ENCODE results near the gene KIAA0513. TPM values are rescaled to one million over a fixed set of nuclear protein-coding genes. Genes with fewer than 3 reads are reported as not detected.

Gene KIAA0513
- total RNA-seq, 4 donors from 2014 or later, result 14.8 to 43.4 (median 28.5) TPM

GRCh38 chr16:85092309-85092708 is 64.7 kb downstream of the KIAA0513 start:
- TF ChIP-seq CTCF (IDR thresholded peaks at IDR 0.05), result no peak
- Histone ChIP-seq H3K9me3 (no peaks in the 10 kb centered on the region), H3K4me1 (peaks cover 0 to 20% (median 0%) of the 10 kb centered on the region in 3 donors), H3K4me3 (no peak overlapping the region), H3K27ac (no peak overlapping the region), H3K27me3 (peaks cover 32% of the 10 kb centered on the region), H3K36me3 (peaks cover 0 to 24% of the 10 kb centered on the region in 2 donors)
- 84 to 100% methylated on average over 2 to 7 of the region's 9 CpGs for WGBS, 2 donors (ENCODE audit: low coverage in 1 of 2)
- ATAC-seq, result no peak

- peaks cover 0 to 20% (median 0%) of the 10 kb centered on the region in 3 donors for H3K4me1 ChIP-seq
- no peak for TF ChIP-seq EP300 (IDR thresholded peaks at IDR 0.05)
- no peak for TF ChIP-seq CTCF (IDR thresholded peaks at IDR 0.05)
- TF ChIP-seq POLR2AphosphoS5 (IDR thresholded peaks at IDR 0.05), result no peak
- no peak for TF ChIP-seq POLR2A (IDR thresholded peaks at IDR 0.05)
- H3K27ac ChIP-seq, result no peak overlapping the region
- H3K4me3 ChIP-seq, result no peak overlapping the region
- peaks cover 0 to 20% of the 10 kb centered on the region in 2 donors for H3K36me3 ChIP-seq
- ATAC-seq, result no peak
- H3K27me3 ChIP-seq, result peaks cover 38% of the 10 kb centered on the region
- 93% methylated on average over 2 of the region's 18 CpGs; no CpG with 5 or more reads in 1 of the 2 donors for WGBS, 2 donors (ENCODE audit: low coverage in 1 of 2)
- H3K9me3 ChIP-seq, result no peaks in the 10 kb centered on the region
Measured at GRCh38 chr16:85092851-85093250, 65.3 kb downstream of the KIAA0513 start.

GRCh38 chr16:85093705-85094104 is 66.1 kb downstream of the KIAA0513 start:
- 77 to 93% methylated on average over 6 to 12 of the region's 13 CpGs for WGBS, 2 donors (ENCODE audit: low coverage in 1 of 2)
- TF ChIP-seq CTCF (IDR thresholded peaks at IDR 0.05), result no peak
- no peak for TF ChIP-seq POLR2AphosphoS5 (IDR thresholded peaks at IDR 0.05)
- no peak for TF ChIP-seq POLR2A (IDR thresholded peaks at IDR 0.05)
- TF ChIP-seq EP300 (IDR thresholded peaks at IDR 0.05), result no peak
- H3K36me3 ChIP-seq, result peaks cover 0 to 11% of the 10 kb centered on the region in 2 donors
- H3K4me1 ChIP-seq, result peaks cover 0 to 20% (median 0%) of the 10 kb centered on the region in 3 donors
- peaks cover 42% of the 10 kb centered on the region for H3K27me3 ChIP-seq
- H3K9me3 ChIP-seq, result no peaks in the 10 kb centered on the region
- no peak overlapping the region for H3K4me3 ChIP-seq
- no peak overlapping the region for H3K27ac ChIP-seq
- ATAC-seq, result no peak

GRCh38 chr16:85094176-85094805 is 66.7 kb downstream of the KIAA0513 start:
- no peak for TF ChIP-seq POLR2AphosphoS5 (IDR thresholded peaks at IDR 0.05)
- TF ChIP-seq EP300 (IDR thresholded peaks at IDR 0.05), result no peak
- no peak for TF ChIP-seq POLR2A (IDR thresholded peaks at IDR 0.05)
- TF ChIP-seq CTCF (IDR thresholded peaks at IDR 0.05), result no peak
- Histone ChIP-seq H3K36me3 (peaks cover 0 to 6% of the 10 kb centered on the region in 2 donors), H3K4me3 (no peak overlapping the region), H3K27ac (no peak overlapping the region), H3K4me1 (peaks cover 0 to 19% (median 0%) of the 10 kb centered on the region in 3 donors), H3K27me3 (peaks cover 42% of the 10 kb centered on the region), H3K9me3 (no peaks in the 10 kb centered on the region)
- 93 to 95% methylated on average over 4 to 5 of the region's 12 CpGs for WGBS, 2 donors (ENCODE audit: low coverage in 1 of 2)
- ATAC-seq, result no peak

- Histone ChIP-seq H3K4me1 (peaks cover 0 to 13% (median 0%) of the 10 kb centered on the region in 3 donors), H3K36me3 (peaks cover 0 to under 1% of the 10 kb centered on the region in 2 donors), H3K4me3 (no peak overlapping the region), H3K9me3 (no peaks in the 10 kb centered on the region), H3K27me3 (peaks cover 42% of the 10 kb centered on the region), H3K27ac (no peak overlapping the region)
- TF ChIP-seq POLR2AphosphoS5 (IDR thresholded peaks at IDR 0.05) (no peak), CTCF (IDR thresholded peaks at IDR 0.05) (no peak), EP300 (IDR thresholded peaks at IDR 0.05) (no peak), POLR2A (IDR thresholded peaks at IDR 0.05) (no peak)
- ATAC-seq, result no peak
- 100% methylated on average over 1 of the region's 12 CpGs; no CpG with 5 or more reads in 1 of the 2 donors for WGBS, 2 donors (ENCODE audit: low coverage in 1 of 2)
Measured at GRCh38 chr16:85094812-85095211, 67.2 kb downstream of the KIAA0513 start.
